GM19239 (cell line): Measurements from ENCODE around the gene FGB.
"Not testable (repeated sequence)": the region's sequence is repeated elsewhere in the genome, so short reads cannot be mapped to it uniquely, and the experiment has no call there.

Source experiments
- DNase-seq: peaks from one replicate; pipeline ENCODE4 v3.0.0; 2011; ENCODE audit warnings: low spot score; ENCODE audit not compliant: insufficient read length
- FAIRE-seq: peaks from 2 replicates; lab custom pipeline; 2011; peaks lifted over from hg19 to GRCh38; lab: Jason Lieb, UNC

Gene FGB

GRCh38 chr4:154591890-154592289 is 29.1 kb downstream of the FGB start:
- FAIRE-seq, result no peak
- no peak for DNase-seq

- no peak for DNase-seq
- no peak for FAIRE-seq
Measured at GRCh38 chr4:154593868-154594267, 31.1 kb downstream of the FGB start.

- DNase-seq, FAIRE-seq: not testable (repeated sequence)
Measured at GRCh38 chr4:154594343-154594742, 31.5 kb downstream of the FGB start.

GRCh38 chr4:154595807-154596206 is 33.0 kb downstream of the FGB start:
- FAIRE-seq (no peak), DNase-seq (no peak)

GRCh38 chr4:154597281-154597680 is 34.5 kb downstream of the FGB start:
- DNase-seq, FAIRE-seq: not testable (repeated sequence)

GRCh38 chr4:154597798-154598774 is 35.3 kb downstream of the FGB start:
- FAIRE-seq, result no peak
- no peak for DNase-seq

- DNase-seq, result no peak
- FAIRE-seq, result no peak
Measured at GRCh38 chr4:154602404-154603020, 39.7 kb downstream of the FGB start.

GRCh38 chr4:154603033-154603943 is 40.5 kb downstream of the FGB start:
- DNase-seq (no peak), FAIRE-seq (no peak)

- FAIRE-seq, result no peak
Measured at GRCh38 chr4:154604696-154605200, 41.9 kb downstream of the FGB start.

GRCh38 chr4:154606728-154607723 is 44.2 kb downstream of the FGB start:
- FAIRE-seq, result no peak
- DNase-seq, result no peak

More at GRCh38 chr4:154604696-154605200, 41.9 kb downstream of the FGB start:
- no peak for DNase-seq

- DNase-seq, result no peak
- no peak for FAIRE-seq
Measured at GRCh38 chr4:154608361-154609252, 45.8 kb downstream of the FGB start.

GRCh38 chr4:154609532-154609931 is 46.7 kb downstream of the FGB start:
- no peak for DNase-seq
- no peak for FAIRE-seq

- FAIRE-seq (no peak), DNase-seq (no peak)
Measured at GRCh38 chr4:154610582-154610981, 47.8 kb downstream of the FGB start.

GRCh38 chr4:154611833-154612232 is 49.0 kb downstream of the FGB start:
- DNase-seq, result no peak
- no peak for FAIRE-seq

GRCh38 chr4:154612472-154613414 is 49.9 kb downstream of the FGB start, which contains the start of gene FGG:
Gene FGG, minus strand, starts transcription at chr4:154612656. Its CDS starts 47 bp downstream, at chr4:154612609.
- DNase-seq (no peak), FAIRE-seq (no peak)

GRCh38 chr4:154614306-154614705 is 51.5 kb downstream of the FGB start:
- DNase-seq, result no peak
- no peak for FAIRE-seq

GRCh38 chr4:154615211-154615610 is 52.4 kb downstream of the FGB start:
- FAIRE-seq (peak; percentile 68), DNase-seq (no peak)
